Astrocyte of the spinal cord (primary cell): ENCODE data around the gene SLC51A.

ENCODE experiments used
- DNase-seq: peaks from one replicate; pipeline ENCODE4 v3.0.0; 2011; ENCODE audit warnings: low read depth, low spot score
- H3K4me3 ChIP-seq: 2 replicates; pipeline ENCODE4 v1.5.1; 2011; ENCODE audit warnings: low read depth, mild to moderate bottlenecking, low read length, moderate library complexity
- in situ Hi-C: cut with HindIII; loops from 2 replicates; pipeline ENCODE4 v1.10.0; 2017; ENCODE audit warnings: low sequenced_read_pairs
- TF ChIP-seq, protein P1 (sequence below): IDR thresholded peaks from 2 replicates; pipeline ENCODE4 v1.5.1; 2012; ENCODE audit warnings: low read depth, mild to moderate bottlenecking, low read length, inconsistent platforms

Gene SLC51A

DNA sequence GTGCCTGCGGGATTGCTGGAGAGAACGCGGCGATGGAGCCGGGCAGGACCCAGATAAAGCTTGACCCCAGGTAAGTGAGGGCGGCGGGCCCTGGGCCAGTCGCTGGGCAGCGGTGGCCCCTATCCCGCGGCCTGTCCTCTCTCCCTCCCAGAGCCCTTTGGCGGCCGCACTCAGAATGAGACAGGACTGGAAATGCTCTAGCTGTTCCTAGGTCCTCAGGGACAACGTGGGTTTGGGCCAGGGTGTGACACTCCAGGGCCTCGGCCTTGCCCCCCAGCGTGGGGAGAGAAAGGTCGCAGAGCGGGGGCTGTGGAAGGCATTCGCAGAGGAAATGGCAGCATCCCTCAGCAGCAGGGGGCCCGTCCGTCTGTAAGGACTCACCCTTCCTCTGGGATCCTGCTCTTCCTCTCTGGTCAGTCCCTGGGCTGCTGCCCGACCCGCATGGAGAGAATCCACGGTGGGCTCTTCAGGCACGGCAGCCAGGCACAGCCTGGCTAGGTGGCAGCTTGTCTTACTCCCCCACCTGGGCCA lies 412 bp downstream of the SLC51A start:
- H3K4me3 ChIP-seq, result no peak overlapping the region
- TF ChIP-seq, protein P1, sequence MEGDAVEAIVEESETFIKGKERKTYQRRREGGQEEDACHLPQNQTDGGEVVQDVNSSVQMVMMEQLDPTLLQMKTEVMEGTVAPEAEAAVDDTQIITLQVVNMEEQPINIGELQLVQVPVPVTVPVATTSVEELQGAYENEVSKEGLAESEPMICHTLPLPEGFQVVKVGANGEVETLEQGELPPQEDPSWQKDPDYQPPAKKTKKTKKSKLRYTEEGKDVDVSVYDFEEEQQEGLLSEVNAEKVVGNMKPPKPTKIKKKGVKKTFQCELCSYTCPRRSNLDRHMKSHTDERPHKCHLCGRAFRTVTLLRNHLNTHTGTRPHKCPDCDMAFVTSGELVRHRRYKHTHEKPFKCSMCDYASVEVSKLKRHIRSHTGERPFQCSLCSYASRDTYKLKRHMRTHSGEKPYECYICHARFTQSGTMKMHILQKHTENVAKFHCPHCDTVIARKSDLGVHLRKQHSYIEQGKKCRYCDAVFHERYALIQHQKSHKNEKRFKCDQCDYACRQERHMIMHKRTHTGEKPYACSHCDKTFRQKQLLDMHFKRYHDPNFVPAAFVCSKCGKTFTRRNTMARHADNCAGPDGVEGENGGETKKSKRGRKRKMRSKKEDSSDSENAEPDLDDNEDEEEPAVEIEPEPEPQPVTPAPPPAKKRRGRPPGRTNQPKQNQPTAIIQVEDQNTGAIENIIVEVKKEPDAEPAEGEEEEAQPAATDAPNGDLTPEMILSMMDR, result no peak
- in situ Hi-C loops, result no loop called here
- DNase-seq, result no peak

DNA sequence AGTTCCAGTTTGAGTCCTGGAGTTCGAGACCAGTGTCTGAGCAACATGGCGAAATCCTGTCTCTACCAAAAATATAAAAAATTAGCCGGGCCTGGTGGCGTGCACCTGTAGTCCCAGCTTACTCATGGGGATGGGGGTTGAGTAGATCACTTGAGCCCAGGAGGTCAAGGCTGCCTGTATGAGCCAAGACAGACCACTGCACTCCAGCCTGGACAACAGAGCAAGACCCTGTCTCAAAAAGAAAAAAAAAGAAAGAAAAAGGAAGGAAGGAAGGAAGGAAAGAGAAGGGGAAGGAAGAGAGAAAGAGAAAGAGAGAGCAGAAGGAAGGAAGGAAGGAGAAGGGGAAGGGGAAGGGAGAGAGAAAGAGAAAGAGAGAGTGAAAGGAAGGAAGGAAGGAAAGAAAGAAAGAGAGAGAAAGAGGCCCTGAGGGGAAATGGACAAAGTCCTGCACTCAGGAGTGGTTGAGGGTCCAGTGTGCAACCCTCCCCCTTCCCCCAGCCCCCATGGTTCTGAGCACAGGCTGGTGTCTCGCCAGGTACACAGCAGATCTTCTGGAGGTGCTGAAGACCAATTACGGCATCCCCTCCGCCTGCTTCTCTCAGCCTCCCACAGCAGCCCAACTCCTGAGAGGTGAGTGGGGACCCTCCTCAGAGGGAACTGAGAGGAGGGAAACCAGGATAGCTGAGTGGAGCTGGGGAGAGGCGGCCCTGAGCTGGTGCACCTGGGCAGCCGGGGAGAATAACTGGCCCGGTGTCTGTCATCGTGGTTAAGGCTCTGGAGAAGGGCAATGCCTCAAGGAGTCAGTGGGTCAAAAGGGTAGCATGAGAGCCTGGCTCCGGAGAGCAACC lies 1.2 kb downstream of the SLC51A start:
- TF ChIP-seq, protein P1, result no peak
- DNase-seq, result no peak
- H3K4me3 ChIP-seq, result no peak overlapping the region
- in situ Hi-C loops, result no loop called here

DNA sequence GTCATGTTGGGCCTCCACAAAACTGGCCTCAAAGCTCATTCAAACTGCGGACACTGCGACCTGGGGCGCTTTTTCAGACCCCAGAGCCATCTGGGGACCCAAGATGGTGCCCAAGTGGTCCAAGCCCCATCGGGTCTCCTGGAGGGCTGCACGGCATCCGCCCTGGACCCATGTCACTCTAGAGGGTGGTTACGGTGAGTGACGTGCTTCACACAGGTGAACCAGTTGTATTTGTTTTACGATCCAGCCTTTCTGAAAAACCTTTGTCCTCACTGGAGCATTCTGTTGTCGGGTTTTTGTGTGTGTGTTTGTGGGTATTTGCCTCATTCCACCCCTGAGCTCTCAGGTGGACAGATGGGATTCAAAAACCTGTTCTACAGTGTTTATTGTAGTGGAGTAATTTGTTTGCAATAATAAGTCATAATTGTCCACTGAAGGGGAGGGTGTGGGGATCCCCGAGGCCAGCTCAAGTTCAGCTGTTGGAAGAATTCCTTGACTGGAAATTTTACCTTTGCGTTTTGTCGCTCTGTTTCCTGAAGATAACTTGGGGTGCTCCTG lies 1.9 kb downstream of the SLC51A start:
- no peak overlapping the region for H3K4me3 ChIP-seq
- TF ChIP-seq, protein P1, result no peak
- no peak for DNase-seq
- in situ Hi-C loops, result no loop called here

DNA sequence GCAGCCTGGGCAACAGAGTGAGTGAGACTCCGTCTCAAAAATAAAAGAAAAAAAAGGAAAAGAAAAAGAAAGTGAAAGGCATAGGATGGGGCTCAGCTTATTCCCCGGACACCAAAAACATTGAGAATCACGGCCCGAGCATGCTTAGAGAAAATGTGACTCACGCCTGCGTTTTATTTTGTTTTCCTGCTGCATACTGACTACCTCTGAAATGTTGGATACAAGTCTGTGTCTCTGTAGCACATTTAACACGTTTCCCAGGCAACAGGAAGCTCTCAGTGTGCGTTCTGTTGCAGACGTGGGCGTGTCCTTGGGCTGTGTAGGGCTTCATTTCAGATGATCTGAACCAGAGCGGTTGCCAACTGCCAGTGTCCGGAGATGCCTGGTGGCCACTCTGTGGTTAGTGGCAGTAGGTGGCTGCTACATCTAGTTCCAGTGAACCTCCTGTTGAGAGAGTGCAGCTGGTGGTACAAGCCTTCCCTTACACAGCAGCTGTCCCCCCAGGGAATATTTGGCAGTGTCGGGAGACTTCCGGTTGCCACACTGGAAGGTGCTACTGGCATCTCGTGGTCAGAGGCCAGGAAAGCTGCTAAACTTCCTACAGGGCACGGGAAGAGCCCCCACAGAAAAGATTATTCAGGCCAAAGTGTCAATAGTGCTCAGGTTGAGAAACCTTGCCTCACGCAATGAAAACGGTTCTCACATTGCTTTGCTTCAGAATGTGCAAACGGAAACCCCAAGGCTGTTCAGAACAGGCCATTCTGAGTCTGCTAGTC lies 3.0 kb downstream of the SLC51A start:
- TF ChIP-seq, protein P1, result no peak
- H3K4me3 ChIP-seq, result peak overlapping the region; percentile 24
- in situ Hi-C loops, result no loop called here

DNA sequence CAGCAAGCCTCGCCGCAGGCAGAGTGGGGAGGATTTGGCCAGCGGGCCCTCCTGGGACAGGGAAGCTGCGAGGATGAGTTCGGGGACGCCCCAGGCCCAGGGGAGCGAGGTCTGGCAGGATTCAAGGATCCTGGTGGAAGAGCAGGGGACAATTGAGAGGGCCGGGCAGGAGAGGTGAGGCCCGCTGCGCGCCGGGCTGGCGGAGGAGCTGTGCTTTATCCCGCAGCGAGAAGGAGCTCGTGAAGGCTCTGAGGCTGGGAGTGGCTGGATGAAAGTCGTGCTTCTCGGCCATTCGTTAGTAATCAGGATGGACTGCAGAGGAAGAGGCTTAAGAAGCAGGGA lies 3.6 kb downstream of the SLC51A start:
- in situ Hi-C loops, result no loop called here

More for the DNA sequence above, 3.0 kb downstream of the SLC51A start:
- peak; percentile 92 for DNase-seq

DNA sequence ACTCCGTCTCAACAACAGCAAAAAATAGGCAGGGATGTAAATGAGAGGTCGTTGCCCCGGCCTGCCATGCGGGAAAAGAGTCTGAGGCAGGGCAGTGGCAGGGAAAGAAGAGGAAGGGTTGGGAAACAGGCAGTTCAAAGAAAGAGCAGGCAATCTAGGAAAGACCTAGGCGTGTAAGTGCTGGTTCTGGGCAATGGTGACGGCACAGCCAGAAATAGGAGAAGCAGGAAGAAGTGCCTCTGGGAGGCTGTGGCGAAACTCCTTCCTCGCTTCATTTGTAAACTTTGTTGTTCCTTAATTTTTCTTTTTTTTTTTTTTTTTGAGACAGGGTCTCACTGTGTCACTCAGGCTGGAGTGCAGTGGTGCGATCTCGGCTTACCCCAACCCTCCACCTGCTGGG lies 4.3 kb downstream of the SLC51A start:
- no peak for DNase-seq
- TF ChIP-seq, protein P1, result no peak
- in situ Hi-C loops, result no loop called here
- no peak overlapping the region for H3K4me3 ChIP-seq

More for the DNA sequence above, 3.6 kb downstream of the SLC51A start:
- DNase-seq, result no peak
- H3K4me3 ChIP-seq, result no peak overlapping the region
- TF ChIP-seq, protein P1, result no peak
